IMR-90 (cell line): ENCODE measurements around the gene KDM4B. TPM values are rescaled to one million over a fixed set of nuclear protein-coding genes. Genes with fewer than 3 reads are reported as not detected.

Experiments used
- ATAC-seq: fragments of 200-7000 bp; cut with Tn5 transposase; 2 replicates; pipeline ENCODE4 v1.9.1; 2020; ENCODE audit warnings: low read depth, mild to moderate bottlenecking, moderate library complexity
- BruUV-seq: library from RNA; stranded (reverse); fragments of 400-500 nt; replicated peaks from 2 replicates; lab custom pipeline; 2021; lab: Mats Ljungman, UMichigan
- CTCF ChIA-PET: fragments of 300-600 bp; formaldehyde crosslinking; extraction: SDS; loops from one replicate; lab custom pipeline; 2021; ENCODE audit warnings: antibody characterized with exemption; lab: Yijun Ruan, JAX
- POLR2A ChIA-PET: fragments of 300-600 bp; sonication (Branson Sonifier 250); formaldehyde crosslinking; loops from one replicate; lab custom pipeline; 2022; ENCODE audit warnings: antibody characterized with exemption; ENCODE audit not compliant: unreplicated experiment; lab: Charles Lee
- DNase-seq: peaks from one replicate; pipeline ENCODE4 v3.0.0; 2013
- H2AFZ ChIP-seq: replicated peaks from 2 replicates; pipeline ENCODE3; 2013; ENCODE audit warnings: low read length, mild to moderate bottlenecking; ENCODE audit not compliant: poor library complexity
- H2AK5ac ChIP-seq: 2 replicates; pipeline ENCODE4 v1.6.1; 2013; ENCODE audit warnings: low read depth, low read length, inconsistent platforms
- H2AK9ac ChIP-seq: replicated peaks from 2 replicates; pipeline ENCODE3; 2013; ENCODE audit warnings: mild to moderate bottlenecking, low read depth, low read length, moderate library complexity; ENCODE audit not compliant: poor library complexity
- H2BK120ac ChIP-seq: 2 replicates; pipeline ENCODE4 v1.6.1; 2013; ENCODE audit warnings: low read depth, low read length, inconsistent platforms
- H2BK15ac ChIP-seq: 3 replicates; pipeline ENCODE4 v1.6.1; 2013; ENCODE audit warnings: low read depth, low read length, inconsistent platforms
- H2BK20ac ChIP-seq: 2 replicates; pipeline ENCODE4 v1.6.1; 2013; ENCODE audit warnings: low read depth, mild to moderate bottlenecking, inconsistent platforms, low read length, moderate library complexity
- H2BK5ac ChIP-seq: 2 replicates; pipeline ENCODE4 v1.6.1; 2013; ENCODE audit warnings: mild to moderate bottlenecking, low read depth, low read length, inconsistent platforms; ENCODE audit not compliant: poor library complexity, severe bottlenecking
- H3K14ac ChIP-seq: replicated peaks from 2 replicates; pipeline ENCODE4 v1.6.1; 2013; ENCODE audit warnings: low read depth, low read length, inconsistent platforms
- H3K18ac ChIP-seq: 2 replicates; pipeline ENCODE4 v1.6.1; 2013; ENCODE audit warnings: low read depth, low read length, control low read depth
- H3K23ac ChIP-seq: 2 replicates; pipeline ENCODE4 v1.6.1; 2013; ENCODE audit warnings: low read depth, low read length, inconsistent platforms
- H3K27ac ChIP-seq: 2 replicates; pipeline ENCODE4 v1.5.1; 2013; ENCODE audit warnings: mild to moderate bottlenecking, control low read depth, low read length; ENCODE audit not compliant: insufficient read depth
- H3K27me3 ChIP-seq: 2 replicates; pipeline ENCODE4 v1.6.1; 2013; ENCODE audit warnings: low read length; ENCODE audit not compliant: control insufficient read depth, insufficient read depth
- H3K36me3 ChIP-seq: 2 replicates; pipeline ENCODE4 v1.6.1; 2013; ENCODE audit warnings: low read length, mixed read lengths; ENCODE audit not compliant: control insufficient read depth, insufficient read depth
- H3K4ac ChIP-seq: 2 replicates; pipeline ENCODE4 v1.6.1; 2013; ENCODE audit warnings: low read depth, low read length, inconsistent platforms
- H3K4me1 ChIP-seq: 2 replicates; pipeline ENCODE4 v1.6.1; 2013; ENCODE audit warnings: low read length, mixed read lengths; ENCODE audit not compliant: control insufficient read depth, insufficient read depth
- H3K4me2 ChIP-seq: 2 replicates; pipeline ENCODE4 v1.6.1; 2013; ENCODE audit warnings: low read depth, mild to moderate bottlenecking, control low read depth, low read length, moderate library complexity
- H3K4me3 ChIP-seq: 2 replicates; pipeline ENCODE4 v1.5.1; 2013; ENCODE audit warnings: low read depth, mild to moderate bottlenecking, control low read depth, low read length, moderate library complexity; ENCODE audit not compliant: insufficient read depth
- H3K56ac ChIP-seq: 2 replicates; pipeline ENCODE4 v1.6.1; 2013; ENCODE audit warnings: low read length, inconsistent platforms; ENCODE audit not compliant: insufficient read depth; ENCODE audit errors: extremely low read depth
- H3K79me1 ChIP-seq, 2 experiments: 2 replicates each; pipeline ENCODE4 v1.6.1; 2013; ENCODE audit warnings: low read length in 2 of 2, inconsistent platforms in 1 of 2, low read depth in 1 of 2
- H3K9ac ChIP-seq: 2 replicates; pipeline ENCODE4 v1.6.1; 2013; ENCODE audit warnings: low read depth, low read length, control low read depth
- H3K9me1 ChIP-seq: 2 replicates; pipeline ENCODE4 v1.6.1; 2013; ENCODE audit warnings: low read length, inconsistent platforms; ENCODE audit not compliant: insufficient read depth
- H3K9me3 ChIP-seq: 2 replicates; pipeline ENCODE4 v1.6.1; 2013; ENCODE audit warnings: low read length; ENCODE audit not compliant: control insufficient read depth, insufficient read depth
- H4K20me1 ChIP-seq: 2 replicates; pipeline ENCODE4 v1.6.1; 2013; ENCODE audit warnings: low read length, inconsistent platforms; ENCODE audit not compliant: insufficient read depth
- H4K5ac ChIP-seq: 2 replicates; pipeline ENCODE4 v1.6.1; 2013; ENCODE audit warnings: mild to moderate bottlenecking, low read depth, low read length, control low read depth
- H4K8ac ChIP-seq, 2 experiments: 2 replicates each; pipeline ENCODE4 v1.6.1; 2013; ENCODE audit warnings: low read depth in 2 of 2, low read length in 2 of 2, control low read depth in 1 of 2, inconsistent platforms in 1 of 2
- H4K91ac ChIP-seq: 2 replicates; pipeline ENCODE4 v1.6.1; 2013; ENCODE audit warnings: low read depth, low read length, inconsistent platforms; ENCODE audit not compliant: insufficient read depth
- RAD21 ChIP-seq: IDR thresholded peaks from 2 replicates; pipeline ENCODE4 v1.6.1; 2012; ENCODE audit warnings: low read length, improper control_type of control experiment
- WGBS, 2 experiments: methylation state at CpG; one replicate each; pipeline versions ENCODE4 v1.1.5 to v1.1.7; 2013; ENCODE audit warnings: missing lambda C conversion rate in 2 of 2; ENCODE audit not compliant: insufficient read length in 1 of 2; ENCODE audit errors: extremely low coverage in 2 of 2; 5-methylcytosine and 5-hydroxymethylcytosine counted together
- dilution Hi-C: fragments of 300-500 bp; cut with HindIII; formaldehyde crosslinking; loops from one replicate; pipeline ENCODE4 v1.14.3; 2018; ENCODE audit warnings: low sequenced_read_pairs; ENCODE audit not compliant: unreplicated experiment
- in situ Hi-C: fragments of 300-500 bp; cut with MboI; formaldehyde crosslinking; loops from 3 replicates; pipeline ENCODE4 v1.14.3; 2019; ENCODE audit warnings: low sequenced_read_pairs, inconsistent platforms, mixed read lengths
- intact Hi-C: fragments of 100-400 bp; cut with micrococcal nuclease; formaldehyde crosslinking; loops from 2 replicates; pipeline ENCODE4 v1.10.0; 2022
- polyA plus RNA-seq, 3 experiments: library from polyadenylated mRNA; depleted of rRNA; stranded (reverse); fragments of >200 nt; gene quantifications; 2 replicates each; pipeline ENCODE4 v1.2.3, GENCODE V29; 2012; ENCODE audit warnings: low replicate concordance in 1 of 3
- total RNA-seq: library from RNA; depleted of rRNA; stranded (reverse); fragments of >200 nt; gene quantifications from 2 replicates; pipeline ENCODE4 v1.2.3, GENCODE V29; 2012

KDM4B gene
- total and polyA plus RNA-seq, 2 of the 4 experiments (the other 2 are of a cell fraction), result 5.0 to 17.9 TPM

DNA sequence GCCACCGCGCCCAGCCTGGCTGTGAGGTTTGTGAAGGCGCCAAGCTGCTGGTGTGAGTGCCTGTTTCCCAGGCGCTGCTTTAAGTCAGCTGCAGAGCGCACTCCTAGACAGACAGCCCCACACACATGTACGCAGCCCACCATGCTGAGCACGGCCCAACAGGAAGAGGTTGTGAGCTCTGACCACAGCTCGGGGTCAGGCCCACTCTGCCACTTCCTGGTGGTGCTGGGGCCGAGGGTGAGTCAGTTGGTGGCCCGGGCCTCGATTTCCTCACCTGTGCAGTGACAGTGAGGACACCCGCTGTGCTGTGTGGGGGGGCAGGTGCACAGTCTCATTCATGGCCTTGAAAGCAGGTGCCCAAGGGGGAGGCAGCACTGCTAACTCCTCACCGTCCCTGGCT lies 106.7 kb downstream of the KDM4B start:
- Histone ChIP-seq H3K27me3 (no peaks in the 10 kb centered on the region), H3K9me1 (no peaks in the 10 kb centered on the region), H4K8ac (no peak overlapping the region), H3K9me3 (no peaks in the 10 kb centered on the region), H3K9ac (no peak overlapping the region), H2BK5ac (no peak overlapping the region), H2AFZ (no peak overlapping the region), H3K4me3 (no peak overlapping the region), H3K79me1 (peaks cover 3 to 6% of the 10 kb centered on the region in 2 experiments; a peak in 3 of 4 replicates), H4K5ac (no peak overlapping the region), H2AK9ac (no peak overlapping the region), H4K20me1 (peaks cover 20% of the 10 kb centered on the region), H4K91ac (no peak overlapping the region), H3K14ac (no peak overlapping the region), H3K18ac (no peak overlapping the region), H3K36me3 (peaks cover 69% of the 10 kb centered on the region), H2BK15ac (no peak overlapping the region), H3K23ac (no peak overlapping the region), H2AK5ac (no peak overlapping the region), H3K27ac (no peak overlapping the region), H3K4me1 (no peaks in the 10 kb centered on the region), H3K56ac (no peak overlapping the region), H2BK120ac (no peak overlapping the region), H3K4ac (no peak overlapping the region), H2BK20ac (no peak overlapping the region), H3K4me2 (no peak overlapping the region)
- in situ Hi-C loops, result no loop called here
- BruUV-seq, result no TSS peak
- no peak for TF ChIP-seq RAD21
- DNase-seq (no peak), ATAC-seq (no peak)
- CTCF ChIA-PET, result no interaction called here
- POLR2A ChIA-PET, result no interaction called here
- WGBS, 2 experiments, result 93% methylated on average over 5 of the region's 13 CpGs; no CpG with 5 or more reads in 1 of the 2 experiments
- dilution Hi-C loops, result no loop called here
- intact Hi-C loops, result no loop called here
